Fibroblast of lung (primary cell): Measurements from ENCODE around the gene CXCL17.

Experiments used
- CTCF ChIP-seq, 2 donors: IDR thresholded peaks in 1 of 2; conservative IDR thresholded peaks in 1 of 2; 1 replicate in 1 of 2; 2 replicates in 1 of 2; pipeline ENCODE4 v1.5.1; 2011 to 2012; ENCODE audit warnings: low read length in 2 of 2, control low read depth in 1 of 2, inconsistent platforms in 1 of 2, low read depth in 1 of 2, mild to moderate bottlenecking in 1 of 2
- EZH2 ChIP-seq: IDR thresholded peaks from 2 replicates; pipeline ENCODE4 v1.5.1; 2012; ENCODE audit warnings: low read length, control low read depth, mild to moderate bottlenecking; ENCODE audit errors: missing control alignments

- TF ChIP-seq EZH2 (no peak), CTCF (conservative IDR thresholded peaks at IDR 0.05 in 1 of 2, IDR thresholded peaks at IDR 0.05 in 1 of 2; ENCODE audit: low read depth in 1 of 2, low read length in 2 of 2) (no peak)
Observed at GRCh38 chr19:42388851-42389489, 53.8 kb downstream of the CXCL17 start.
